ENCODE measurements around the gene OGT.
"Not testable (repeated sequence)": the region's sequence is repeated elsewhere in the genome, so short reads cannot be mapped to it uniquely, and the experiment has no call there.

OGT gene

DNA sequence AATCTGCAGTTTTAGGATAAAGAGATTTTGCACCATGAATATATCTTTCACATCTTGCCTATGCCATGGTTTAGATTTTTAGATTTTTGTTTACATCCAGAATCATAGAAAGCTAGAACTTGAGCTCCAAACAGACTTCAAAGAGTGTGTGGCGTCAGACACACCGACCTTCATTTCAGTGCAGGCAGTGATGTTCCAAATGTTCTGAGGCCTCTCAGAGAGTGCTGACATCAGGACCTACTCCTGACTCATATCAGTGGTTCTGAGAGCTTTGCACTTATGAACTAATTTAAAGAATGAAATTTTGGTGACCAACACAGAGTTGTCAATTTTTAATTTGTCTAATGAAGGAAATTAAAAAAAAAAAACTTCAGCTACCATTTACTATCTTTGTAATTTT lies 67.1 kb downstream of the OGT start:
- DNase-seq, result no peak

DNA sequence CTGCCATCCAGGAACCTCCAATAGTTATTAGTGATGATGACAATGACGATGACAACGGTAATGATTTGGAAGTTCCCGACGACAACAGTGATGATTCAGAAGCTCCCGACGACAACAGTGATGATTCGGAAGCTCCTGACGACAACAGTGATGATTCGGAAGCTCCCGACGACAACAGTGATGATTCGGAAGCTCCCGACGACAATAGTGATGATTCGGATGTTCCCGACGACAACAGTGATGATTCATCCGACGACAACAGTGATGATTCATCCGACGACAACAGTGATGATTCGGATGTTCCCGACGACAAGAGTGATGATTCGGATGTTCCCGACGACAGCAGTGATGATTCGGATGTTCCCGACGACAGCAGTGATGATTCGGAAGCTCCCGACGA lies 70.7 kb downstream of the OGT start:
- DNase-seq, result no peak

DNA sequence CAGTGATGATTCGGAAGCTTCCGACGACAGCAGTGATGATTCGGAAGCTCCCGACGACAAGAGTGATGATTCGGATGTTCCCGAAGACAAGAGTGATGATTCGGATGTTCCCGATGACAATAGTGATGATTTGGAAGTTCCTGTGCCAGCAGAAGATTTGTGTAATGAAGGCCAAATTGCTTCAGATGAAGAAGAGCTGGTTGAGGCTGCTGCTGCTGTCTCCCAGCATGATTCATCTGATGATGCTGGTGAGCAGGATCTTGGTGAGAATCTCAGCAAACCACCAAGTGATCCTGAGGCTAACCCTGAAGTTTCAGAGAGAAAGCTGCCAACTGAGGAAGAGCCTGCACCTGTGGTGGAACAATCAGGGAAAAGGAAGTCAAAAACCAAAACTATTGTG lies 71.2 kb downstream of the OGT start:
- no peak for DNase-seq

GRCh38 chrX:71604796-71605568 lies 72.1 kb downstream of the OGT start:
- no peak for DNase-seq

DNA sequence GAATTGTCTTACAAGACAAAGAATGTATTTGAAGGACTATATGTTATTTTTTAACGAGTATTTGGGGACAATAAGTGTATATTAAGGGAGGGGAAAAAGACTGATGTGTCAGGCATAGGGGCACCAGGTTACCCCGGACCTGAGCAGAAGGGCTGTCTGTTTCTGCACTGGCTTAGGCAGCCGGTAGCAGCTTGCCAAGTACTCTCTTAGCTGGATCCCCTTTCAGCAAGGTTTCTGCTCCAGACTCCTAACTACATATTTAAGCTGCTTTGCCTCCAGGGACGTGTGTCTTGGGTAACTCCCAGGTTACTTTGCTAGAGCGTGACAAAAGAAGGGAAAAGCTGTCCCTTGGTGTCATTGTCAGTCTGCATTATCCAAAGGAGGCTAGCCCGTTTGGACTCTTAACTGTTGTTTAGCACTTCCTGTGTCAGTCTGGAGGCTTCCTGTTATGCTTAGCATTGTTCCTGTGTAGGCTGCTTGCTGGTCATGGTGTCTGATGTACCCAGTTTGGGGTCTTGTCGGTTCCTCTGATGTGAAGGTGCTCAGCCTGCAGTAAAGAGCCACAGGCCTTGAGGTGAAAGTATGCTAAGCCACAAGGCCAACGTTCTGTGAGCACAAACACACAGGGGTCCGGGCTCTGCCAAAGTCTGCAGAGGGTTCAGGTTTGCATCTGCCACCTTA lies 73.8 kb downstream of the OGT start:
- no peak for DNase-seq

GRCh38 chrX:71607488-71607887 lies 74.6 kb downstream of the OGT start:
- no peak for DNase-seq

- DNase-seq, result no peak
These were observed 76.3 kb downstream of the OGT start for GRCh38 chrX:71609095-71609750.

DNA sequence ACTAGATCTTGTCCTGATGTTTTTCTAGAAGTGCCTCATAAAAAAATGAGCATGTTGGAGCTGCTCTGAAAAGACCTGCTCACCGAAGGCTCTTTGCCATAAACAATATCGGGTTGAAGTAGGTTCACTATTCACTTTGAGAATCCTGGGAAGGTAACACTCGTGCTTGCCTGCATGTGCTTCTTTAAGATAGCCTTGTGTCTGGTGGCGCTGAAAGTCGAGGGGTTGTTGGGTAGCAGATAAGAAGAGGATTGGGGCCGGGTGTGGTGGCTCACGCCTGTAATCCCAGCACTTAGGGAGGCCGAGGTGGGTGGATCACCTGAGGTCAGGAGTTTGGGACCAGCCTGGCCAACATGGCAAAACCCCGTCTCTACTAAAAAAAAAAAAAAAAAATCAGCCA lies 78.8 kb downstream of the OGT start:
- not testable (repeated sequence) for DNase-seq

- DNase-seq, result no peak
These were observed 79.4 kb downstream of the OGT start for GRCh38 chrX:71612256-71612655.

DNA sequence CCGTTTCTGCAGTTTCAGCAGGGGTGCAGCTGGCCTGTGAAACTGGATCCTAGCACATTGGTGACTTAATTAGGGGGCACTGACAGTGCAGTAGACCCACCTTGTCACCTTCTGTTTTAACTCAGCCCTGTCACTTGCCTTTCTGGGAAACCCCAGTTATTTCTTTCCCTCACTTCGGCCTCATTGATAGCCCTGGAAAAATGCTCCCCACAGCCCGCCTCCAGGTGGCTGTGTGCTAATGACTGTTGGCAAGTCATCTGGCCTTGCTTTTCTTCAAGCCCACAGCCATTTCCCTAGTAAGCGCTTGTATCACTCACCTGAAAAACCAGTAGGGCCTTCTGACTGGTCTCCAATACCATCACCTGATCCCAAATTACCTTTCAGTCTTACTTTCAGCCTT lies 82.2 kb downstream of the OGT start:
- DNase-seq, result no peak

GRCh38 chrX:71615954-71616353 lies 83.0 kb downstream of the OGT start:
- DNase-seq, result no peak

GRCh38 chrX:71616672-71617529 lies 84.0 kb downstream of the OGT start:
- no peak for DNase-seq

GRCh38 chrX:71617742-71618141 lies 84.8 kb downstream of the OGT start:
- DNase-seq, result no peak

GRCh38 chrX:71618303-71618721 lies 85.4 kb downstream of the OGT start, which contains the start of gene CXCR3:
TSS of gene CXCR3 (minus strand) at chrX:71618511. CDS start at chrX:71618449, 62 bp downstream.
- DNase-seq, result no peak

- DNase-seq, result no peak
These were observed 85.9 kb downstream of the OGT start for GRCh38 chrX:71618787-71619186.

DNA sequence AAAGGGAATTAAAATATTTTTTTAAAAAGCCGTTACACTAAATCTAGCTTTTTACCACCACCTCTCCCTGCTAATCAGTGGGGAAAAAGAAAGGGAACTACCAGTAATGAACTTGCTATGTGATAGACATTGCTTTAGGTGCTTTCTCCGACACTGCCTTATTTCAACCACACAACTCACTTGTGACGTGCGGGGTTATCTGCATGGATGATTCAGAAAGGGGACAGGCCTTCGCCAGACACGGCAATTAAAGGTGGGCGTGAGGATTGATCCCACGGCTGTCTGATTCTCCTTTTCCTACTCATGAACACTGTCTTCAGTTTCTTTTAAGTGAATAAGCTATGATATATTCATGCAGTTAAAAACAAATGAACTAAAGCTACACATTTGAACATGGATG lies 86.3 kb downstream of the OGT start:
- DNase-seq, result no peak

- DNase-seq, result no peak
These were observed 87.1 kb downstream of the OGT start for GRCh38 chrX:71619986-71620385.

- no peak for DNase-seq
These were observed 88.7 kb downstream of the OGT start for GRCh38 chrX:71621603-71622002.

GRCh38 chrX:71622032-71622575 lies 89.2 kb downstream of the OGT start:
- no peak for DNase-seq

- DNase-seq, result peak; percentile 71
These were observed 89.9 kb downstream of the OGT start for GRCh38 chrX:71622576-71623450.

DNA sequence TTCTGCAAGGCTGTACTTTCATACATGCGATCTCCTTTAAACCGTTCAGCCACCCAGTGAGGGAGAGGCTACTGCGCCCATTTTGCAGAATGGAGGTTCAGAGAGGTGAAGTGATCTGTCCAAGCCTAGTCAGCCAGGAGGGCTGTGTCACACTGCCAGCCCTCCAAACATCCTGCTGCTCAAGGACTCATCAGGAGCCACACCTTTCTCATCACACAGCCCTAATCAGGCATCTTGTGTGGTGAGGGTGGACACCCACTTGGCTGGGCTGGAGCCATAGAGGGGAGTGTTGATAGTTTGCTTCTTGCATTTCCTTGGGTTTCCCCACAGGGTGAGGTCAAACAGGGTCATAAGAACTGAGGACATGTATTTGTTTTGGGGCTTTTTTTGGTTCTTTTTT lies 90.8 kb downstream of the OGT start:
- DNase-seq, result no peak

DNA sequence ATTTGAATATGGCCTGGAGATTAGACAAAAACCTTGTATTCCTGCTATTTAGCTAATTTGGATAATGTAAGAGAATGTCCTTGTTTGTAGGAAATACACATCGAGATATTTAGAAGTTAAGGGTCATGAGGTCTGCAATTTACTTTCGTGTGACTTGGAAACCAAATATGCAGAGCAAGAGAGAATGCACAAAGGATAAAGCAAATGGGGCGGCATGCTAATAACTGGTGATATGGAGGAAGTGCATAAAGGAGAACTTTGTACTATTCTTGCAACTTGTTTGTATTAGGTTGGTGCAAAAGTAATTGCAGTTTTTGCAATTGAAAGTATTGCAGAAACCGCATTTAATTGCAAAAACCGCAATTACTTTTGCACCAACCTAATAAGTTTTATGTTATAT lies 92.6 kb downstream of the OGT start:
- DNase-seq, result no peak

Data from NCI-H1092 (cell line).